Peyer's patch (tissue), 4 donors: Measurements from ENCODE around the gene TOR1AIP1.

Experiments
- POLR2A ChIP-seq, 2 donors: fragments of 450-650 bp; IDR thresholded peaks; one replicate each; pipeline ENCODE4 v1.5.1; 2017; ENCODE audit warnings: antibody characterized with exemption in 2 of 2, mild to moderate bottlenecking in 2 of 2, moderate library complexity in 2 of 2
- TF ChIP-seq, protein P1 (sequence below), 6 experiments: fragments of 450-650 bp in 4 of 6; fragments of 200-600 bp in 2 of 6; sonication (generic) in 1 of 6; IDR thresholded peaks; one replicate each; pipeline ENCODE4 v1.5.1; 2017 to 2019; ENCODE audit warnings: antibody characterized with exemption in 6 of 6, mild to moderate bottlenecking in 3 of 6, moderate library complexity in 1 of 6

DNA sequence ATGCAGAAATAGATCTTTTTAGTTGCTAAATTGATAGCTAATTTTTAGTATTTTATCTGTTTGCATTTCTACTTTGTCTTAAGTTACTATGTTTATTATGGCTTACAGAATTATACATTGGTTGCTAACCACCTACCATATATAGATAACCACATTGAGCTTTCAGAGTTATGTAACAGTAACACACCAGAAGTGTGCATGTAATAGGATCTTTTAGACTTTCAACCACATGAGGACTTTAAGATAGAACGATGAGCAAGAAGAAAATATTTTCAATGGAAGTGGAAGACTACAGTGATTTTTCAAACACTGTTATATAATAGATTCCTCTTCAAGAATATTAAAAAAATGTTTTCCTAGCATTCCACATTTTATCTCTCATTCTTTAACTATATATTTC, 28.8 kb downstream of the TOR1AIP1 start:
- TF ChIP-seq, protein P1, sequence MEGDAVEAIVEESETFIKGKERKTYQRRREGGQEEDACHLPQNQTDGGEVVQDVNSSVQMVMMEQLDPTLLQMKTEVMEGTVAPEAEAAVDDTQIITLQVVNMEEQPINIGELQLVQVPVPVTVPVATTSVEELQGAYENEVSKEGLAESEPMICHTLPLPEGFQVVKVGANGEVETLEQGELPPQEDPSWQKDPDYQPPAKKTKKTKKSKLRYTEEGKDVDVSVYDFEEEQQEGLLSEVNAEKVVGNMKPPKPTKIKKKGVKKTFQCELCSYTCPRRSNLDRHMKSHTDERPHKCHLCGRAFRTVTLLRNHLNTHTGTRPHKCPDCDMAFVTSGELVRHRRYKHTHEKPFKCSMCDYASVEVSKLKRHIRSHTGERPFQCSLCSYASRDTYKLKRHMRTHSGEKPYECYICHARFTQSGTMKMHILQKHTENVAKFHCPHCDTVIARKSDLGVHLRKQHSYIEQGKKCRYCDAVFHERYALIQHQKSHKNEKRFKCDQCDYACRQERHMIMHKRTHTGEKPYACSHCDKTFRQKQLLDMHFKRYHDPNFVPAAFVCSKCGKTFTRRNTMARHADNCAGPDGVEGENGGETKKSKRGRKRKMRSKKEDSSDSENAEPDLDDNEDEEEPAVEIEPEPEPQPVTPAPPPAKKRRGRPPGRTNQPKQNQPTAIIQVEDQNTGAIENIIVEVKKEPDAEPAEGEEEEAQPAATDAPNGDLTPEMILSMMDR (IDR thresholded peaks at IDR 0.05): no peak
- TF ChIP-seq POLR2A (IDR thresholded peaks at IDR 0.05): no peak
